Lower leg skin (tissue), 4 donors: ENCODE results near the gene KYAT1. TPM values are rescaled to one million over a fixed set of nuclear protein-coding genes. Genes with fewer than 3 reads are reported as not detected.
A peak's percentile ranks its signal among the peaks of the same experiment; 100 is the strongest.

Source experiments
- DNase-seq, 2 donors: peaks; one replicate each; pipeline ENCODE4 v3.0.0-alpha.2; 2019; ENCODE audit warnings: low spot score in 2 of 2
- H3K4me3 ChIP-seq: fragments of 200-600 bp; sonication (generic); 2 replicates; pipeline ENCODE4 v1.5.1; 2017; ENCODE audit warnings: mild to moderate bottlenecking, low read depth; ENCODE audit not compliant: poor library complexity, severe bottlenecking
- POLR2A ChIP-seq, 2 donors: fragments of 450-650 bp; IDR thresholded peaks; one replicate each; pipeline ENCODE4 v1.6.1; 2016 to 2017; ENCODE audit warnings: antibody characterized with exemption in 2 of 2, mild to moderate bottlenecking in 1 of 2, moderate library complexity in 1 of 2
- WGBS, 2 donors: methylation state at CpG; one replicate each; pipeline ENCODE4 v1.1.5; 2018; 5-methylcytosine and 5-hydroxymethylcytosine counted together
- intact Hi-C: fragments of 100-400 bp; cut with DNase I; formaldehyde crosslinking; loops from one replicate; pipeline ENCODE4 v1.15.0; 2023; ENCODE audit warnings: low total_unique reads
- total RNA-seq, 4 donors: library from RNA; depleted of rRNA; stranded (reverse); fragments of >200 nt; gene quantifications; one replicate each; pipeline ENCODE4 v1.1.0, GENCODE V29; 2016
- TF ChIP-seq, protein P1 (sequence below), 3 donors: fragments of 450-650 bp; IDR thresholded peaks; one replicate each; pipeline ENCODE4 v1.5.1; 2016; ENCODE audit warnings: antibody characterized with exemption in 3 of 3, mild to moderate bottlenecking in 3 of 3, moderate library complexity in 2 of 3

KYAT1 gene
- total RNA-seq, 4 donors from 2014 or later: 8.2 to 19.4 (median 10.9) TPM

DNA sequence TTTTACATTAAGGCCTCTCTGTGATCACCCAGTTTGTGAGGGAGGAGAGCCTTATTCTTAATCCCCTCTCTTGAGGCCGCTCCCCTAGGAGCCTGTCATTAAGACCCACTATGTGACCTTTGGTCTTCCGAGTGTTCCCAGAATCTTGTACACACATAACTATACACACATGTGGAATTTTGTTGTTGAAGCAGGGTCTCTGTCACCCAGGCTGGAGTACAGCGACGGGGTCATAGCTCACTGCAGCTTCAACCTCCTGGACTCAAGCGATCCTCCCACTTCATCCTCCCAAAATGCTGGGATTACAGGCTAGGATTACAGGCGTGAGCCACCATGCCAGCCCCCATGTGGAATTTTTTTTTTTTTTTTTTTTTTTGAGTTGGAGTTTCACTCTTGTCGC is 24.2 kb upstream of the KYAT1 start:
- TF ChIP-seq, protein P1, sequence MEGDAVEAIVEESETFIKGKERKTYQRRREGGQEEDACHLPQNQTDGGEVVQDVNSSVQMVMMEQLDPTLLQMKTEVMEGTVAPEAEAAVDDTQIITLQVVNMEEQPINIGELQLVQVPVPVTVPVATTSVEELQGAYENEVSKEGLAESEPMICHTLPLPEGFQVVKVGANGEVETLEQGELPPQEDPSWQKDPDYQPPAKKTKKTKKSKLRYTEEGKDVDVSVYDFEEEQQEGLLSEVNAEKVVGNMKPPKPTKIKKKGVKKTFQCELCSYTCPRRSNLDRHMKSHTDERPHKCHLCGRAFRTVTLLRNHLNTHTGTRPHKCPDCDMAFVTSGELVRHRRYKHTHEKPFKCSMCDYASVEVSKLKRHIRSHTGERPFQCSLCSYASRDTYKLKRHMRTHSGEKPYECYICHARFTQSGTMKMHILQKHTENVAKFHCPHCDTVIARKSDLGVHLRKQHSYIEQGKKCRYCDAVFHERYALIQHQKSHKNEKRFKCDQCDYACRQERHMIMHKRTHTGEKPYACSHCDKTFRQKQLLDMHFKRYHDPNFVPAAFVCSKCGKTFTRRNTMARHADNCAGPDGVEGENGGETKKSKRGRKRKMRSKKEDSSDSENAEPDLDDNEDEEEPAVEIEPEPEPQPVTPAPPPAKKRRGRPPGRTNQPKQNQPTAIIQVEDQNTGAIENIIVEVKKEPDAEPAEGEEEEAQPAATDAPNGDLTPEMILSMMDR (IDR thresholded peaks at IDR 0.05): no peak
- TF ChIP-seq POLR2A (IDR thresholded peaks at IDR 0.05): no peak
- 95 to 99% methylated on average over 7 of the region's 7 CpGs for WGBS, 2 donors
- DNase-seq: no peak
- H3K4me3 ChIP-seq: no peak overlapping the region
- intact Hi-C loops: no loop called here

DNA sequence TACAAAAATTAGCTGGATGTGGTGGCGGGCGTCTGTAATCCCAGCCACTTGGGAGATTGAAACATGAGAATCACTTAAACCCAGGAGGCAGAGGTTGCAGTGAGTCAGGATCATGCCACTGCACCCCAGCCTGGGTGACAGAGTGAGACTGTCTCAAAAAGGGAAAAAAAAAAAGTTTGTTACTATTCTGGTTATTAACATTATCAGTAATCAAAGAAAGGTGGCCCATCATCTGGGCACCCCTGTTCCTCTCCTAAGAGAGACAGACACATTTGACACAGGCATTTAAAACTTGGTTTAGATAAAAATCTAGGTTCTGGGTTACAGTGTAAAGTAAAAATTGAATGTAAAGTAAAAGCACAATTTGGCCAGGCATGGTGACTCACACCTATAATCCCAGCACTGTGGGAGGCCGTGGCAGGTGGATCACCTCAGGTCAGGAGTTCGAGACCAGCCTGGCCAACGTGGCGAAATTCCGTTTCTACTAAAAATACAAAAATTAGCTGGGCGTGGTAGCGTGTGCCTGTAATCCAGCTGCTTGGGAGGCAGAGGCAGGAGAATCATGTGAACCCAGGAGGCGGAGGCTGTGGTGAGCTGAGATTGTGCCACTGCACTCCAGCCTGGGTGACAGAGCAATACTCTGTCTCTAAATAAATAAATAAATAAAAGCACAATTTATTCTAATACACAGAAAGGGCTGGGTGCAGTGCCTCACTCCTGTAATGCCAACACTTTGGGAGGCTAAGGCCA is 22.3 kb upstream of the KYAT1 start:
- intact Hi-C loops: no loop called here
- no peak for TF ChIP-seq POLR2A (IDR thresholded peaks at IDR 0.05)
- TF ChIP-seq, protein P1 (IDR thresholded peaks at IDR 0.05): no peak
- DNase-seq: no peak
- 59 to 61% methylated on average over 10 of the region's 10 CpGs for WGBS, 2 donors
- no peak overlapping the region for H3K4me3 ChIP-seq

DNA sequence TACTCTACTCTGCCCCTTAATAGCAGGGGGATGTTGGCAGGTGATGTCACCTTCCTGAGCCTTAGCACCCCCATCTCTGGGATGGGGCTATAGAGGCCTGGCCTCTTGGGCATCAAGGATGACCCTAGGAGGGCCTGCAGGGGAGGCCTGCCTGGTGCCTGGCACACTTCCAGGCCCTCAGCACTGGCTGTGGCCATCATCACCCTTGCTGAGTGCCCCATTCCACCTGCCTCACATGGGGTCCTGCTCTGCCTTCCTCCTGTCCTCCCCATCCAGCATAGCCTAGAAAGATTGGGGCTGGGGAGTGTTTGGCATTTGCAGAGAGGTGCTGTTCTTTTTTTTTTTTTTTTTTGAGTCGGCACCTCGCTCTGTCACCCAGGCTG is 21.3 kb upstream of the KYAT1 start:
- H3K4me3 ChIP-seq: no peak overlapping the region
- intact Hi-C loops: no loop called here
- no peak for DNase-seq
- 60 to 66% methylated on average over 2 of the region's 2 CpGs for WGBS, 2 donors
- TF ChIP-seq POLR2A (IDR thresholded peaks at IDR 0.05): no peak
- TF ChIP-seq, protein P1 (IDR thresholded peaks at IDR 0.05): no peak

DNA sequence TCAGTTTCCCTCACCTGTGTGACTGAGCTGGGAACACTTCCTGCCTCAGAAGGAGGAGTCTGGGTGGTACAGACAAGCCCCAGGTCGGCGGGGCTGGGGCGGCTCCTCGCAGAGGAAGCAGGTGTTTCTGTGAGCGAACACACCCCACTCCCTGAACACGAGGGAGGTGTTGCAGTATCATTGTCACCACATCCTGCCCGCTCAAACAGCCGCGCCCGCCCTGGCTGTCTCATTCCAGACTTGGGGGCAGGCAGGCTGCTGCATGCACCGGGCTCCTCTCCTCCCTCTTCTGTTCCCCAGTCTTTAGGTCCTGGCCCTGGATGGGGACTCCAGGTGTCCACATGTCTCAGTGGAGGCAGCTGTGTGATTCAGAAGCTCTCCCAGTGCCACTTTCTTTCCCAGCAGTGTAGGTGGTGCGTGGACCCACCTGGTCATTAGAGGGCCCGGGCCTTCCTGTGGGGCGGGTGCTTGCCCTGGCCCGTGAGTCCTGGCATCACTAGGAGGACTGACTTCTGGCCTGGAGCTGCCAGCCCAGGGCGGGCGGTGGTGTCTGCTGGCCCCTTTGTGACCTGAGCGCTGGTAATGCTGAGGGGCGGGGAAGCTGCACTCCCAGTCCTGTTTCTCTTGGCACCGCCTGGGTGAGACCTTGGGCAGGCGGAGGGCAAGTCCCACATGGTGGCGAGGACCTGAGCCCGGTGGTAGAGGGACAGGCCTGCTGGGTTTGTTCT is 20.8 kb upstream of the KYAT1 start:
- intact Hi-C loops: no loop called here
- TF ChIP-seq POLR2A (IDR thresholded peaks at IDR 0.05): no peak
- TF ChIP-seq, protein P1 (IDR thresholded peaks at IDR 0.05): no peak
- WGBS, 2 donors: 40 to 59% methylated on average over 20 to 21 of the region's 23 CpGs
- peak; percentile 81 to 94 for DNase-seq
- no peak overlapping the region for H3K4me3 ChIP-seq

DNA sequence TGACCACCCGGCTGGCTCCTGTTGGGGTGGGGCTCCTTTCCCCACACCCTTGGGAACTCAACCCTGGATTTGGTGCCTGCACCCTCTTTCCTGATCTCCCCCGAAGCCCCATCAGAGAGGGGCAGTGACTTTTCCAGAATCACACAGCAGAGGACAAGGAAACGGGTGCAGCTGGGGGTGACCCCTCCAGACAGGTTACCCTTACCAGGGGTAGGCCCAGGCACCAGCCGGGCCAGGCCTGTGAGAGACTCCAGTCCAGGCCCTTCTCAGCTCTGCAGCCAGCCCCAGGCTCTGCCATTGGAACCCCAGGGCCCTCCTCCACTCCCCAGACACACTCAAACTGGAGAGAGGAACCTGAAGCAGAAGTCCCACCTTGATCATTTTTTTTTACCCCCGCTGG is 20.1 kb upstream of the KYAT1 start:
- DNase-seq: no peak
- intact Hi-C loops: no loop called here
- 55 to 56% methylated on average over 4 of the region's 5 CpGs for WGBS, 2 donors
- no peak overlapping the region for H3K4me3 ChIP-seq
- no peak for TF ChIP-seq POLR2A (IDR thresholded peaks at IDR 0.05)
- TF ChIP-seq, protein P1 (IDR thresholded peaks at IDR 0.05): no peak
